Measurements from ENCODE around the gene LARGE1.

LARGE1 gene

GRCh38 chr22:33451866-33452469 lies 468.3 kb downstream of the LARGE1 start:
- H3K9me3 ChIP-seq (ENCODE audit: low read length): no peaks in the 10 kb centered on the region
- H3K36me3 ChIP-seq (ENCODE audit: insufficient read depth, low read length): no peaks in the 10 kb centered on the region
- no peak for TF ChIP-seq EZH2 (IDR thresholded peaks at IDR 0.05; ENCODE audit: borderline replicate concordance, low read length)
- no peak for TF ChIP-seq CTCF (IDR thresholded peaks at IDR 0.05; ENCODE audit: low read length)
- no peak overlapping the region for H2AFZ ChIP-seq (ENCODE audit: low read length)
- no peaks in the 10 kb centered on the region for H3K4me1 ChIP-seq (ENCODE audit: insufficient read depth, low read length, severe bottlenecking)
- no peak overlapping the region for H3K9ac ChIP-seq (ENCODE audit: low read length)
- no peaks in the 10 kb centered on the region for H4K20me1 ChIP-seq (ENCODE audit: insufficient read depth, low read length)
- H3K79me2 ChIP-seq (ENCODE audit: insufficient read depth, low read length): no peaks in the 10 kb centered on the region
- H3F3A ChIP-seq (ENCODE audit: insufficient read depth, low read length): no peaks in the 10 kb centered on the region
- H3K9me2 ChIP-seq (ENCODE audit: low read depth, low read length): no peaks in the 10 kb centered on the region
- no peak overlapping the region for H3K4me3 ChIP-seq (ENCODE audit: low read depth, low read length, poor library complexity, severe bottlenecking)
- H3K27ac ChIP-seq (ENCODE audit: low read depth, low read length, poor library complexity, severe bottlenecking): no peak overlapping the region
- no peak overlapping the region for H3K4me2 ChIP-seq (ENCODE audit: low read length)
- no peaks in the 10 kb centered on the region for H3K27me3 ChIP-seq (ENCODE audit: insufficient read depth, low read length)

GRCh38 chr22:33450756-33451155 lies 469.5 kb downstream of the LARGE1 start:
- Histone ChIP-seq H3K36me3 (ENCODE audit: insufficient read depth, low read length) (no peaks in the 10 kb centered on the region), H3K79me2 (ENCODE audit: insufficient read depth, low read length) (no peaks in the 10 kb centered on the region), H3K27me3 (ENCODE audit: insufficient read depth, low read length) (no peaks in the 10 kb centered on the region), H3K4me1 (ENCODE audit: insufficient read depth, low read length, severe bottlenecking) (no peaks in the 10 kb centered on the region), H3F3A (ENCODE audit: insufficient read depth, low read length) (no peaks in the 10 kb centered on the region), H2AFZ (ENCODE audit: low read length) (no peak overlapping the region), H3K9ac (ENCODE audit: low read length) (no peak overlapping the region), H3K4me2 (ENCODE audit: low read length) (no peak overlapping the region), H4K20me1 (ENCODE audit: insufficient read depth, low read length) (no peaks in the 10 kb centered on the region), H3K9me3 (ENCODE audit: low read length) (no peaks in the 10 kb centered on the region), H3K27ac (ENCODE audit: low read depth, low read length, poor library complexity, severe bottlenecking) (no peak overlapping the region), H3K4me3 (ENCODE audit: low read depth, low read length, poor library complexity, severe bottlenecking) (no peak overlapping the region), H3K9me2 (ENCODE audit: low read depth, low read length) (no peaks in the 10 kb centered on the region)
- TF ChIP-seq EZH2 (IDR thresholded peaks at IDR 0.05; ENCODE audit: borderline replicate concordance, low read length): no peak
- no peak for TF ChIP-seq CTCF (IDR thresholded peaks at IDR 0.05; ENCODE audit: low read length)

- Histone ChIP-seq H3K27me3 (ENCODE audit: insufficient read depth, low read length) (no peaks in the 10 kb centered on the region), H3K4me1 (ENCODE audit: insufficient read depth, low read length, severe bottlenecking) (no peaks in the 10 kb centered on the region), H3K79me2 (ENCODE audit: insufficient read depth, low read length) (no peaks in the 10 kb centered on the region), H3K4me2 (ENCODE audit: low read length) (no peak overlapping the region), H4K20me1 (ENCODE audit: insufficient read depth, low read length) (no peaks in the 10 kb centered on the region), H3K27ac (ENCODE audit: low read depth, low read length, poor library complexity, severe bottlenecking) (no peak overlapping the region), H3K9ac (ENCODE audit: low read length) (no peak overlapping the region), H3K9me2 (ENCODE audit: low read depth, low read length) (no peaks in the 10 kb centered on the region), H3K36me3 (ENCODE audit: insufficient read depth, low read length) (no peaks in the 10 kb centered on the region), H3K4me3 (ENCODE audit: low read depth, low read length, poor library complexity, severe bottlenecking) (no peak overlapping the region), H2AFZ (ENCODE audit: low read length) (no peak overlapping the region), H3K9me3 (ENCODE audit: low read length) (no peaks in the 10 kb centered on the region), H3F3A (ENCODE audit: insufficient read depth, low read length) (no peaks in the 10 kb centered on the region)
- TF ChIP-seq CTCF (IDR thresholded peaks at IDR 0.05; ENCODE audit: low read length) (no peak), EZH2 (IDR thresholded peaks at IDR 0.05; ENCODE audit: borderline replicate concordance, low read length) (no peak)
Measured at GRCh38 chr22:33447733-33448132, 472.5 kb downstream of the LARGE1 start.
